ENCODE data around the gene DUSP8.

DNA sequence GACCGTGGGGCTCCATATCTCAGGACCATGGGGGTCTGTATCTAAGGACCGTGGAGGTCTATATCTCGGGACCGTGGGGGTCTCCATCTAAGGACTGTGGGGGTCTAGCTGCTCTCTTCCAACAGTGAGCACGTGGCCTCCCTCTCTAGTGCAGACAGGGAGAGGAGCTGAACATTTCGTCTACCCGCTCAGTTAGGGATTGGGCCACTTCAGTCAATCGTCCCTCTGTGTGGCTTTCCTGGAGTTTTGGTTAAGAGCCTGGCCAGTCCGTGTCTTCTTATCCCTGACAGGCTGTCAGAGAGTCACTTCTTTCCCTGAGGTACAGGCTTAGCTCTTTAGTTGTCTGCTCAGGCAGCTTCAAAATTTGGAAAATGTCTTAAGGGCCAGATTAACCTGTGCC lies 9.9 kb upstream of the DUSP8 start:
- TF ChIP-seq, protein P1, sequence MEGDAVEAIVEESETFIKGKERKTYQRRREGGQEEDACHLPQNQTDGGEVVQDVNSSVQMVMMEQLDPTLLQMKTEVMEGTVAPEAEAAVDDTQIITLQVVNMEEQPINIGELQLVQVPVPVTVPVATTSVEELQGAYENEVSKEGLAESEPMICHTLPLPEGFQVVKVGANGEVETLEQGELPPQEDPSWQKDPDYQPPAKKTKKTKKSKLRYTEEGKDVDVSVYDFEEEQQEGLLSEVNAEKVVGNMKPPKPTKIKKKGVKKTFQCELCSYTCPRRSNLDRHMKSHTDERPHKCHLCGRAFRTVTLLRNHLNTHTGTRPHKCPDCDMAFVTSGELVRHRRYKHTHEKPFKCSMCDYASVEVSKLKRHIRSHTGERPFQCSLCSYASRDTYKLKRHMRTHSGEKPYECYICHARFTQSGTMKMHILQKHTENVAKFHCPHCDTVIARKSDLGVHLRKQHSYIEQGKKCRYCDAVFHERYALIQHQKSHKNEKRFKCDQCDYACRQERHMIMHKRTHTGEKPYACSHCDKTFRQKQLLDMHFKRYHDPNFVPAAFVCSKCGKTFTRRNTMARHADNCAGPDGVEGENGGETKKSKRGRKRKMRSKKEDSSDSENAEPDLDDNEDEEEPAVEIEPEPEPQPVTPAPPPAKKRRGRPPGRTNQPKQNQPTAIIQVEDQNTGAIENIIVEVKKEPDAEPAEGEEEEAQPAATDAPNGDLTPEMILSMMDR (IDR thresholded peaks at IDR 0.05; ENCODE audit: insufficient read depth, low read length, poor library complexity, severe bottlenecking): no peak
- TF ChIP-seq EZH2phosphoT487 (conservative IDR thresholded peaks at IDR 0.05; ENCODE audit: low read length): no peak

Measured in SU-DHL-6 (cell line).